K562 (cell line): ENCODE data around the gene PCAT6. TPM values are rescaled to one million over a fixed set of nuclear protein-coding genes. Genes with fewer than 3 reads are reported as not detected.

Experiments
- ATAC-seq: fragments of 200-7000 bp; cut with Tn5 transposase; 3 replicates; pipeline ENCODE4 v1.9.1; 2020; ENCODE audit warnings: moderate library complexity
- BruUV-seq: library from RNA; stranded (reverse); fragments of 400-500 nt; replicated peaks from 2 replicates; lab custom pipeline; 2021; lab: Mats Ljungman, UMichigan
- CTCF ChIA-PET: fragments of 300-600 bp; formaldehyde crosslinking; extraction: SDS; loops from one replicate; lab custom pipeline; 2021; ENCODE audit warnings: low intra/inter-chr PET ratio; lab: Yijun Ruan, JAX
- POLR2A ChIA-PET: fragments of 300-600, 350-650 bp; sonication (Branson Sonifier 250); formaldehyde crosslinking; extraction: SDS; loops from one replicate; lab custom pipeline; 2021; ENCODE audit warnings: antibody characterized with exemption, inconsistent platforms; lab: Yijun Ruan, JAX
- DNase-seq, 4 experiments: peaks; one replicate each; pipeline versions ENCODE4 v3.0.0 to v3.0.0-alpha.2; 2011 to 2018; ENCODE audit warnings: low spot score in 3 of 4, mixed read lengths in 3 of 4; ENCODE audit errors: extremely low read depth in 1 of 4
- FAIRE-seq: peaks from 2 replicates; lab custom pipeline; 2011; peaks lifted over from hg19 to GRCh38; lab: Jason Lieb, UNC
- H2AFZ ChIP-seq: 2 replicates; pipeline ENCODE4 v1.6.0; 2011; ENCODE audit warnings: low read depth, low read length, control low read depth, inconsistent platforms
- H3K27ac ChIP-seq: fragments of 200-600 bp; 3 replicates; pipeline ENCODE4 v1.8.0; 2011; ENCODE audit warnings: low read depth, mild to moderate bottlenecking, control low read depth, inconsistent platforms, low read length, moderate library complexity, mixed read lengths; ENCODE audit errors: extremely low read depth
- H3K27me3 ChIP-seq, 2 experiments: fragments of 300-600 bp in 1 of 2; 2 replicates in 1 of 2; 3 replicates in 1 of 2; pipeline versions ENCODE4 v1.6.0 to v1.8.0; 2011; ENCODE audit warnings: inconsistent platforms in 2 of 2, low read length in 2 of 2, mild to moderate bottlenecking in 1 of 2, mixed read lengths in 1 of 2, moderate library complexity in 1 of 2; ENCODE audit not compliant: control insufficient read depth in 2 of 2, insufficient read depth in 2 of 2
- H3K36me3 ChIP-seq: fragments of 300-600 bp; 3 replicates; pipeline ENCODE4 v1.8.0; 2011; ENCODE audit warnings: mild to moderate bottlenecking, low read length, inconsistent platforms; ENCODE audit not compliant: control insufficient read depth, insufficient read depth
- H3K4me1 ChIP-seq, 2 experiments: fragments of 200-600 bp in 1 of 2; replicated peaks in 1 of 2; 2 replicates in 1 of 2; 3 replicates in 1 of 2; pipeline versions ENCODE4 v1.5.1 to v1.8.0; 2011; ENCODE audit warnings: inconsistent platforms in 2 of 2, low read length in 2 of 2, mild to moderate bottlenecking in 1 of 2, mixed read lengths in 1 of 2, moderate library complexity in 1 of 2; ENCODE audit not compliant: control insufficient read depth in 2 of 2, insufficient read depth in 2 of 2
- H3K4me2 ChIP-seq: 2 replicates; pipeline ENCODE4 v1.6.1; 2011; ENCODE audit warnings: low read length, control low read depth, inconsistent platforms, mixed read lengths; ENCODE audit not compliant: insufficient read depth
- H3K4me3 ChIP-seq: fragments of 200-600 bp; sonication (generic), shearing (Covaris generic); 2 replicates; pipeline ENCODE4 v1.5.1; 2016; ENCODE audit warnings: control low read depth, inconsistent platforms
- H3K79me2 ChIP-seq: fragments of 200-600 bp; 3 replicates; pipeline ENCODE4 v1.8.0; 2011; ENCODE audit warnings: low read length, inconsistent platforms; ENCODE audit not compliant: control insufficient read depth, insufficient read depth
- H3K9ac ChIP-seq, 2 experiments: 2 replicates each; pipeline versions ENCODE4 v1.6.0 to v1.6.1; 2011; ENCODE audit warnings: low read depth in 2 of 2, low read length in 2 of 2, control low read depth in 1 of 2, inconsistent platforms in 1 of 2, mild to moderate bottlenecking in 1 of 2, mixed read lengths in 1 of 2; ENCODE audit not compliant: insufficient read depth in 1 of 2
- H3K9me1 ChIP-seq: one replicate; pipeline ENCODE4 v1.6.0; 2011; ENCODE audit warnings: inconsistent platforms, mild to moderate bottlenecking, low read length, moderate library complexity; ENCODE audit not compliant: control insufficient read depth, insufficient read depth
- H3K9me3 ChIP-seq: replicated peaks from 2 replicates; pipeline ENCODE4 v1.5.1; 2011; ENCODE audit warnings: low read depth, low read length, inconsistent platforms; ENCODE audit not compliant: control insufficient read depth, insufficient read depth
- H4K20me1 ChIP-seq: replicated peaks from 2 replicates; pipeline ENCODE4 v1.6.1; 2011; ENCODE audit warnings: low read length, inconsistent platforms, mixed read lengths; ENCODE audit not compliant: control insufficient read depth, insufficient read depth
- ELF2 ChIP-seq: fragments of 250-450 bp; sonication (Bioruptor Pico); IDR thresholded peaks from 2 replicates; pipeline ENCODE4 v1.5.0; 2021; ENCODE audit warnings: mild to moderate bottlenecking
- FOXO4 ChIP-seq: fragments of 450-650 bp; formaldehyde crosslinking; IDR thresholded peaks from 2 replicates; pipeline ENCODE4 v1.4.0; 2020; ENCODE audit warnings: mild to moderate bottlenecking, moderate library complexity
- IRF2 ChIP-seq: sonication (generic); formaldehyde crosslinking; IDR thresholded peaks from 2 replicates; pipeline ENCODE4 v1.8.1; 2022; ENCODE audit warnings: mild to moderate bottlenecking, missing genetic modification reagents
- NONO ChIP-seq, 2 experiments: fragments of 200-400 bp in 1 of 2; fragments of 450-650 bp in 1 of 2; formaldehyde crosslinking in 1 of 2; IDR thresholded peaks; 2 replicates each; pipeline ENCODE4 v1.6.1; 2017; ENCODE audit warnings: low read depth in 2 of 2, mild to moderate bottlenecking in 2 of 2, moderate library complexity in 2 of 2, low read length in 1 of 2
- PPARD ChIP-seq: fragments of 250-450 bp; sonication (Bioruptor Pico); IDR thresholded peaks from 2 replicates; pipeline ENCODE4 v1.8.0; 2022; ENCODE audit warnings: inconsistent platforms, mild to moderate bottlenecking, moderate library complexity
- WGBS: fragments of 100-300 bp; shearing (Covaris generic); methylation state at CpG from one replicate; pipeline ENCODE4 v1.1.6; 2016; ENCODE audit warnings: low coverage, mixed read lengths; ENCODE audit not compliant: insufficient coverage; ENCODE audit errors: missing lambda C conversion rate; 5-methylcytosine and 5-hydroxymethylcytosine counted together
- in situ Hi-C: fragments of 300-500 bp; cut with MboI; formaldehyde crosslinking; loops from 4 replicates; pipeline ENCODE4 v1.15.0; 2018; ENCODE audit warnings: inconsistent platforms, mixed read lengths
- intact Hi-C: fragments of 100-400 bp; cut with micrococcal nuclease; formaldehyde crosslinking; loops from 2 replicates; pipeline ENCODE4 v1.14.2; 2022
- polyA plus RNA-seq, 8 experiments: library from polyadenylated mRNA; depleted of rRNA in 4 of 8; stranded (reverse) in 5 of 8; unstranded in 3 of 8; fragments of >200 nt; fragmentation: Nextera tagmentation in 2 of 8; fragmentation: Illumina TruSeq in 1 of 8; extraction: Ambion mirVana in 2 of 8; extraction: Trizol in 1 of 8; gene quantifications; 2 replicates each; pipeline versions ENCODE4 v1.2.1 to v1.2.3, GENCODE V29; 2011 to 2014; ENCODE audit warnings: inconsistent platforms in 1 of 8, missing spikeins in 1 of 8
- total RNA-seq, 7 experiments: library from RNA; depleted of rRNA in 6 of 7; stranded (reverse); fragments of >200 nt in 6 of 7; fragmentation: Illumina TruSeq in 2 of 7; extraction: Trizol in 2 of 7; gene quantifications; 2 replicates each; pipeline versions ENCODE4 v1.2.1 to v1.2.3, GENCODE V29; 2011 to 2021; ENCODE audit warnings: low replicate concordance in 1 of 7

The PCAT6 gene
- total and polyA plus RNA-seq, 9 of the 15 experiments (the other 6 are each of a cell fraction or from before 2014, with no cell fraction given), result 0.25 to 2.4 (median 0.54) TPM; not detected in 1

GRCh38 chr1:202765721-202766120 is 45.0 kb upstream of the PCAT6 start:
- H3K27me3 ChIP-seq, result no peaks in the 10 kb centered on the region
- ATAC-seq, result no peak
- POLR2A ChIA-PET, result interaction anchor here (0.5 to 1.2 kb wide), 2 partner anchors 12 to 348 kb away, joined by 3 to 4 read pairs; no protein-coding TSS in a partner anchor
- no peaks in the 10 kb centered on the region for H4K20me1 ChIP-seq
- H3K9ac ChIP-seq, result no peak overlapping the region
- no peak overlapping the region for H3K27ac ChIP-seq
- CTCF ChIA-PET, result no interaction called here
- no peak for FAIRE-seq
- intact Hi-C loops, result no loop called here
- H2AFZ ChIP-seq, result no peak overlapping the region
- no peak overlapping the region for H3K4me3 ChIP-seq
- TF ChIP-seq FOXO4 (CRISPR knock-in tag), result no peak
- no peak for TF ChIP-seq IRF2 (CRISPR knock-in tag)
- TF ChIP-seq ELF2, result no peak
- TF ChIP-seq NONO (IDR thresholded peaks at IDR 0.05; ENCODE audit: low read depth in 2 of 2, low read length in 1 of 2), result no peak
- TF ChIP-seq PPARD (CRISPR knock-in tag), result no peak
- H3K36me3 ChIP-seq, result peaks cover 81% of the 10 kb centered on the region
- no peaks in the 10 kb centered on the region for H3K4me1 ChIP-seq
- WGBS, result 100% methylated on average over 1 of the region's 1 CpG
- DNase-seq, result no peak
- H3K9me3 ChIP-seq, result no peaks in the 10 kb centered on the region
- in situ Hi-C loops, result no loop called here
- no peaks in the 10 kb centered on the region for H3K79me2 ChIP-seq
- H3K9me1 ChIP-seq, result no peaks in the 10 kb centered on the region
- BruUV-seq, result no TSS peak
- no peak overlapping the region for H3K4me2 ChIP-seq
